Mesodermal cell (in vitro differentiated cells): Measurements from ENCODE around the gene AP3S2.

Source experiments
- H3K27ac ChIP-seq: 2 replicates; pipeline ENCODE4 v1.7.0; 2013; ENCODE audit warnings: mild to moderate bottlenecking, low read depth, low read length, moderate library complexity; ENCODE audit not compliant: severe bottlenecking
- H3K36me3 ChIP-seq: 2 replicates; pipeline ENCODE4 v1.7.1; 2013; ENCODE audit warnings: mild to moderate bottlenecking, low read length, moderate library complexity; ENCODE audit not compliant: control insufficient read depth, insufficient read depth
- H3K4me1 ChIP-seq: one replicate; pipeline ENCODE4 v1.7.1; 2013; ENCODE audit warnings: mild to moderate bottlenecking, low read length; ENCODE audit not compliant: insufficient read depth, control insufficient read depth, poor library complexity, severe bottlenecking
- H3K4me3 ChIP-seq: 2 replicates; pipeline ENCODE4 v1.7.0; 2013; ENCODE audit warnings: low read length, control low read depth, mild to moderate bottlenecking; ENCODE audit not compliant: insufficient read depth, poor library complexity, severe bottlenecking; ENCODE audit errors: extremely low read depth
- H3K9me3 ChIP-seq: 2 replicates; pipeline ENCODE4 v1.7.1; 2013; ENCODE audit warnings: mild to moderate bottlenecking, low read length, moderate library complexity; ENCODE audit not compliant: control insufficient read depth
- WGBS, 2 experiments: methylation state at CpG; one replicate each; pipeline ENCODE4 v1.1.5; 2013; ENCODE audit warnings: missing lambda C conversion rate in 2 of 2; ENCODE audit not compliant: insufficient coverage in 2 of 2; 5-methylcytosine and 5-hydroxymethylcytosine counted together

The AP3S2 gene

DNA sequence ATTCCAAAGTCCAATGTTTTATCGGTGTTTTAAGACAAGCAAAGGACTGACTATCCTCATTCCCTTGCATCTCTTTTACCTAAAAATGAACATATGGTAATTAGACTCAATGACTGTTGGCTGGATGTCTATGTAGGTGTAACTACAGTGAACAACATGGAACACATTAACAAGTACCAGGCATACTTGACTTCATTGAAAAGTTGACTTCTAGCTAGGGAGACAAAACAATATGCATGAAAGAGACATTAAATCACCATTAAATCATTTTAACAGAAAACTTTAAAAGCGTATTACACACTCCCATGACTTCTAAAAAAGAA lies 44.9 kb downstream of the AP3S2 start:
- Histone ChIP-seq H3K27ac (no peak overlapping the region), H3K36me3 (peaks cover 36% of the 10 kb centered on the region), H3K4me1 (peaks cover 14% of the 10 kb centered on the region), H3K4me3 (no peak overlapping the region), H3K9me3 (no peaks in the 10 kb centered on the region)
- no CpG with 5 or more reads among the region's 2 CpGs for WGBS, 2 experiments

DNA sequence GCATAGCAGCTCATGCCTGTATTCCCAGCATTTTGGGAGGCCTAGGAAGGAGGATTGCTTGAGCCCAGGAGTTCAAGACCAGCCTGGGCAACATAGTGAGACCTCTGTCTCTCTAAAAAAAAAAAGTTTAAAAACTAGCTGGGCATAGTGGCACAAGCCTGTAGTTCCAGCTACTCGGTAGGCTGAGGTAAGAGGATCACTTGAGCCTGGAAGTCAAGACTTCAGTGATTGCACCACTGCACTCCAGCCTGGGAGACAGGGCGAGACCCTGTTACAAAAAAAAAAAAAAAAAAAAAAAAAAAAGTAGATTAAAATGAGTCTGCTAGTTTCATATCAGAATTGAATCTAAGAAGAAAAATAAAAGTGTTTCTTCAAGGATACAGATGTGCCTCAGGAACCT lies 46.7 kb downstream of the AP3S2 start:
- Histone ChIP-seq H3K4me3 (no peak overlapping the region), H3K36me3 (peaks cover 27% of the 10 kb centered on the region), H3K4me1 (peaks cover 14% of the 10 kb centered on the region), H3K9me3 (no peaks in the 10 kb centered on the region), H3K27ac (no peak overlapping the region)
- 80 to 100% methylated on average over 1 of the region's 2 CpGs for WGBS, 2 experiments

DNA sequence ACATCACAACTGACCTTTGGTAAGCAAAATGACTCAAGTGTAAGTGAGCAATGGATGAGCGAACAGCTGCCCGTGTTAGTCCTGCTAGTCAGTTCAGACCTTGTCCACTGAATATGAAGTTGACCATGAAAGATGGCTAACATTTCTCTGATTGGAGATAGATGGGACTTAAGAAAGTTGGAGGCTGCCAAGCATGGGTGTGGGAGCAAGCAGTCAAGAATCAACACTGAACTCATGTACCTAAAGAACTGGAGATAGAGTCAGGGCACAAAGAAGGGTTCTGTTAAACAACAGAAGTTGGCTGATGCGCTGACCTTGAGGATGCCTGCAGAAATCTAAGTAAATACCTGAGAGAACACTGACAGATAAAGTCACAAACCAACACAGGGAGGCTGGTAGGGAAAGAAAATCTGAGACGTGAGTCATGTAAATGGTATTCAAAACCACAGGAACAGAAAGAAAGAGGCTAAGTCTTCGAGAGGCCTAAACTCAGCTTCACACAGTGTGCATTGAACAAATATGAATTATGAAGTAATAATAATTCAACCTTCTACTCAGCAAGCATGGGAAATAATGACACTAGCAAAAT lies 48.4 kb downstream of the AP3S2 start:
- H3K27ac ChIP-seq, result peak overlapping the region; percentile 65
- no peaks in the 10 kb centered on the region for H3K9me3 ChIP-seq
- 83 to 93% methylated on average over 3 of the region's 5 CpGs for WGBS, 2 experiments
- H3K36me3 ChIP-seq, result peaks cover 25% of the 10 kb centered on the region
- H3K4me3 ChIP-seq, result no peak overlapping the region
- peaks cover 22% of the 10 kb centered on the region for H3K4me1 ChIP-seq

GRCh38 chr15:89841962-89842361 lies 51.8 kb downstream of the AP3S2 start:
- WGBS, 2 experiments, result 80 to 100% methylated on average over 1 of the region's 1 CpG
- Histone ChIP-seq H3K36me3 (peaks cover 19% of the 10 kb centered on the region), H3K27ac (no peak overlapping the region), H3K4me1 (peaks cover 35% of the 10 kb centered on the region), H3K9me3 (no peaks in the 10 kb centered on the region), H3K4me3 (no peak overlapping the region)

DNA sequence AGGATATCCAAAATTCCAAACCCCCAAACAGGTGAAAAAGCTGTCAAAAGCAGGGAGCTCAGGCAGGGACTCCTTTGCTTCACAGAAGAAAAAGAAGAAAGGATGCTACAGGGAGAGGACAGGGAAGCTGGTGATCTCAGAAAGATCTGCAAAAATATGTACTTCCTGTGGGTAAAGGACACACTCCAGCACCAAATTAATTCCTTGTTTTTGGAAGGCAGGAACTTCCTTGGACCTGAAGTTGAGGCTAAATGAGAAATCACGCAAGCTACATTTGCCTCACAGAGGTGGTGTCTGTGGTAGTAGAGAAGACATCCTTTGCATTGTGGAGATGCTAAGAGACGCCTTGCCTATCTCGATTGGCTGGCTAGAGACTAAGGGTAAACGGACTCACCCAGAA lies 52.5 kb downstream of the AP3S2 start:
- peaks cover 42% of the 10 kb centered on the region for H3K4me1 ChIP-seq
- no peaks in the 10 kb centered on the region for H3K9me3 ChIP-seq
- peaks cover 19% of the 10 kb centered on the region for H3K36me3 ChIP-seq
- WGBS, 2 experiments, result 95% methylated on average over 3 of the region's 4 CpGs; no CpG with 5 or more reads in 1 of the 2 experiments
- H3K27ac ChIP-seq, result no peak overlapping the region
- H3K4me3 ChIP-seq, result no peak overlapping the region

GRCh38 chr15:89839167-89839810 lies 54.5 kb downstream of the AP3S2 start:
- peaks cover 33% of the 10 kb centered on the region for H3K4me1 ChIP-seq
- H3K27ac ChIP-seq, result no peak overlapping the region
- WGBS, 2 experiments, result no CpG with 5 or more reads among the region's 4 CpGs
- H3K9me3 ChIP-seq, result no peaks in the 10 kb centered on the region
- peaks cover 35% of the 10 kb centered on the region for H3K36me3 ChIP-seq
- no peak overlapping the region for H3K4me3 ChIP-seq

- WGBS, 2 experiments, result 90 to 94% methylated on average over 3 of the region's 3 CpGs
- Histone ChIP-seq H3K9me3 (no peaks in the 10 kb centered on the region), H3K36me3 (peaks cover 50% of the 10 kb centered on the region), H3K4me3 (no peak overlapping the region), H3K4me1 (peaks cover 33% of the 10 kb centered on the region), H3K27ac (peak overlapping the region; percentile 90)
These were observed 56.0 kb downstream of the AP3S2 start for GRCh38 chr15:89837830-89838178.

DNA sequence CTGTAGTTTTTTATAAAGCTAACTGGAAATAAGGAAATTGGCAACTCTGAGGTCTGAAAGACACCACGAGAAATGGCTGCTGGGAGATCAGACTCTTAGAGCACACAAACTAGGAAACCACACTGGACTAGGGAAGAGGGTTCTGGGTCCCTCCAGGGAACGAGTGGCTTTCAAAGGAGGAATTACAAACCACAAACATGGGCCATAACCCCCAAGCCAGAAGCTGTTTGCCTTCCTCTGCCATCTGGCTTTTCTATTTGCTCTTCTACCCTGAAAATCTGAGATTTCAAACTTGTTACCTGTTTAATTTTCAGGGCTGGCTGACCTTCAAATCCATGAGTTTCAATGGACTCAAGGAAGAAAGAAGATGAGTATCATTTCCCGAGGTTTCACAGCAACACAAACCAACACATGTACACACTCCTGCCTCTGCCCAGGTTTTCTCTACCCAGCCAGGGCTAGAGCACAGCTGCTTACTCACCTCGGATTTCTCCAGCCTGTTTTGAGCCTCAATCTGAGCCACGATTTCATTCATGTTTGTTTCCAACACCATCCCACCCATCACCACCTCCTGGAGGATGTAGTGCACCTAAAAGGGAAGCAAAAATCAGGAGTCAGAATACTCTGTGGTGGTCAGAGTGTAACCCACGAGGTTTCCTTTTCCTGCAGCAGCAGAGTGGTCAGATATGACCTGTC lies 56.5 kb downstream of the AP3S2 start:
- peak overlapping the region; percentile 90 for H3K27ac ChIP-seq
- WGBS, 2 experiments, result 81 to 84% methylated on average over 3 of the region's 6 CpGs
- peaks cover 53% of the 10 kb centered on the region for H3K36me3 ChIP-seq

DNA sequence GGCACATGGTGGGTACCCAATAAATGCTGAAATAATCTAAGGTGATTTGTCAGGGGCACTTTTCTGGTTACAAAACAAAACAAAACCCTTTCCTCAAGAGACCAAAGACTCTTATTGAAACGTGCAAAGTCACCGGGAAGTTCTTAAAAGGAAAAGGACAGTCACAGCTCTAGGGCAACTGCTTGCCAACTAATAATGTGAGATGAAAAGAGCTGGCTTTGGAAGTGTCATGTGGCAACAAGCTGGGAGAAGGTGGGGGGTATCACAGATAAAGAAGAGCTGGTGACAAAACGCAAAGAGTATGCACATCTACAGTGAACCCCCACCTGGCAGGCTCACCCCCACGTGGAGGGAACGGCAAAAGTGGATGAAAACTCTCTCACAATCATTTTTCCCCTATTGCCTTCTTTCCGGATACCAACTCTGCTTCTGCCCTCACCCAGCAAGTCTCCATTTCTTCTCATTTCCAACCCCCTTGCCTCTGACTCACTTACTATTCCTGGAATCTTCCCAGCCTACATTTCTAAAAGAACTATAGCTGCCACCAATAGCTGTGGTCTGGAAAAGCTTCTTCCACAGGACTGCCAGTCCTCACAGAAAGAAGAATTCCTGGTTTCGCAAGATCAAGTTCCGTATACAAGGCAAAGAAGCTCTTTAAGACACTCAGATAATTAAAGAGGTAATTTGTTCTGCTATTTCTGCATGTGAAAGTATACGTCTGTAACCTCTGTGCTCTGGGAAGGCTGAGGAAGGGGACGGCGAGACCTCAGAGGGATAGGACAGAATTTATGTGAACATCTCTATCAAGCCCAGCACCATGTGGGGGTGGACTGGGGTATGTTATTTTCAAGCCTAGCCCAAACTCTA lies 57.3 kb downstream of the AP3S2 start:
- 63 to 66% methylated on average over 7 to 10 of the region's 11 CpGs for WGBS, 2 experiments
- Histone ChIP-seq H3K36me3 (peaks cover 58% of the 10 kb centered on the region), H3K27ac (peak overlapping the region; percentile 90), H3K4me3 (no peak overlapping the region), H3K4me1 (peaks cover 32% of the 10 kb centered on the region), H3K9me3 (no peaks in the 10 kb centered on the region)

More for the DNA sequence above, 56.5 kb downstream of the AP3S2 start:
- Histone ChIP-seq H3K4me1 (peaks cover 33% of the 10 kb centered on the region), H3K4me3 (no peak overlapping the region), H3K9me3 (no peaks in the 10 kb centered on the region)

DNA sequence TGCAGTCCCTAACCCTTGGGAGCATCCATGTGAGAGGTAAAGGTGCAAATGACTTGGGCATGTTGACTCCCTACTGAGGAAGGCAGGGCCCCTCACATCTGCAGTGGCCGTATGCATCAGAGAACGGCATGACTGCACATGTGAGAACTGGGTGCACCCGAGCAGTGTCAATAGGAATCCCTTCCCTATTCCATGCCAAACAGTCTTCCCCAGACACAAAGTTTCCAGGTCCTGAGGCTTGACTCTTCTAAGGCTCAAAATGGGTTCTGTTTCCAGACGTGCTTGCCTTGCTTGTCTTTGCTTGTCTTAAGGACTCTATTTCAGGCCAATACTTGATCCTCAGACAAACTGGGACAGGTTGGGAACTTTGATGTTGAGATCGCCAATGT lies 58.6 kb downstream of the AP3S2 start:
- WGBS, 2 experiments, result 93 to 98% methylated on average over 5 of the region's 5 CpGs
- Histone ChIP-seq H3K4me1 (peaks cover 25% of the 10 kb centered on the region), H3K9me3 (no peaks in the 10 kb centered on the region), H3K27ac (no peak overlapping the region), H3K4me3 (no peak overlapping the region), H3K36me3 (peaks cover 57% of the 10 kb centered on the region)
